Fibroblast of peridontal ligament (primary cell): ENCODE data around the gene ADAMTS2.

Experiments
- DNase-seq: peaks from one replicate; pipeline ENCODE4 v3.0.0-alpha.2; 2010; ENCODE audit errors: extremely low read depth

The ADAMTS2 gene

DNA sequence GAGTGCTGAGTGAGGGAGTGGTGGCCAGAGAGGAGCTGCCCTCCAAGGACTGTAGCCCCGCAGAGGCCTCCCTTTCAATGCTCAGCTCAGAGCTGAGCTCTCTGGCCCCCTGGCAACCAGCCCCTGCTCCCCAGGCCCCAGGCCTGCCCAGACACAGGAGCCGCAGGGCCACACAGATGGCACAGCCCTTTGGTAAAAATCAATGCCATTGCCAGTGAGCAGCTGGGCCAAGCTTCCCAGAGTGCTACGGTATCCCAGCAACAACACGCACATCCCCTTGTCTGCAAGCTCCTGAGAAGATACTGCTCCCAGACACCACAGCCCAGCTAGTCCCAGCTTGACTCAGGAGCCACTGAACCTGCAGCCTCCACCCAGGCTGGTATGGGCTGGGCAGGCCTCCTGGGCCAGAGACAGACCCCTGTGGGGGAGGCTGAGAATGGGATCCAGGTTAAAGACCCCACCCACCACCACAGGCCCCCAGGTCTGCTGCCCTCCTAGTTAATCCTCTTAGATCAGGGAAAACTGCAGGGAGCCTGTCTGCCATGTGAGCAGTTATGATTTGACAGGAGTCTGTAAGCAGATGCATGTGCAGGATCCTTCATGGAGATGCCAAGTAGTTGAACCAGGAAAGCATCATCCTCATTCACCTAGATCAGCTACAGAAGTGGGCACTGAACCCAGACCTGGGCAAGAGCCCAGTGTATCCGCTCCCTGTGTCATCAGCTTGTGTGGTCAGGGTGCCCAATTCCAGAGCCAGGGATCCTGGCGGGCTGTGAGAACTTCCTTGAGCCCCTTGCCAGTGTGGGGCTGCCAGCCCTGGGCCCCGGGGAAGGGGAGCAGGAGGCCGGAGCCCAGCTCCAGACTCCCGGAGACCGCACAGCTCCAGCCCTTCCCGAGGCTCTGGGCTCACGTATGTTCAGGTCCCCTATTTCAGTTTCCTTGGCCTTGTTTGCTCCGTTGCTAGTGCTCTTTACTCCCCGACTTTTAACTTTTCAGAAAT is 26.7 kb upstream of the ADAMTS2 start:
- DNase-seq = no peak

DNA sequence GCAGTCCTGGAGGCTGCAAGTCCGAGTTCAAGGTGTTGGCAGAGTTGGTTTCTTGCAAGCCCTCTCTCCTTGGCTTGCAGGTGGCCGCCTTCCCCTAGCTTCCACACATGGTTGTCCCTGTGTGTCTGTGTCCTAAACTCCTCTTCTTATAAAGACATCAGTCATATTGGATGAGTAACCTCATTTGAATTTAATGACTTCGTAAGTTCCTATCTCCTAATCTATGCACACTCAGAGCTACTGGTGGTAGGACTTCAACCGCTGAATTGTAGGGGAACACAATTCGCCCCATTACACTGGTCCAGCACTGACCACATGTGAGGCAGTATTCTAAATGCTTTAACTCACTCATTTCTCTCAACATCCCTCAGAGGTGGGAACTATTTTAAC is 25.9 kb upstream of the ADAMTS2 start:
- no peak for DNase-seq

DNA sequence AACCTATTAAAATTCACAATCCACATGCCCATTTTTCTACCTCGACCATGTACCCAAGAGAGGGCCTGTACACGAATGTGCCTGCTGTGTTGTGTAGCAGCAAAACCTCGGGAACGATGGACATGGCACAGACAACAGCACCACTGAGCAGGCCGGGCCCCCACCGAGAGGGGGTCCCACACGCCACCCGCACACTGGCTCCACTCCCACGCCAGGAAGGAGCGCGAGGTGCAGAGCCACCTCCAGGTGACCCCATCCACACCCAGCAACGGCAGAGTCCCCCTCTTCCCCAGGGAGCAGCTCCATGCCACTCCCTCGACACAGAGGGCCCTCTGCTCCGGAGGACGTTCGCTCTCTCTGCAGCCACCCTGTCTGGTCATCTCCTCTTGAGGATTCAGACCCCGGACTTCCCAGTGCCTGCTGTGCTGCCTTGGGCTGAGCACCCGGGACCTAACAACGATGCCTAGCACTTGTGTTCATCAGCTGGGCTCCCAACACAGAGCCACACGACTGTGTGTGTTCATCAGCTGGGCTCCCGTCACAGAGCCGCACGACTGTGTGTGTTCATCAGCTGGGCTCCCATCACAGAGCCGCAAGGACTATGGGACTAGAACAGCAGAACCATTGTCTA is 25.3 kb upstream of the ADAMTS2 start:
- DNase-seq = no peak

DNA sequence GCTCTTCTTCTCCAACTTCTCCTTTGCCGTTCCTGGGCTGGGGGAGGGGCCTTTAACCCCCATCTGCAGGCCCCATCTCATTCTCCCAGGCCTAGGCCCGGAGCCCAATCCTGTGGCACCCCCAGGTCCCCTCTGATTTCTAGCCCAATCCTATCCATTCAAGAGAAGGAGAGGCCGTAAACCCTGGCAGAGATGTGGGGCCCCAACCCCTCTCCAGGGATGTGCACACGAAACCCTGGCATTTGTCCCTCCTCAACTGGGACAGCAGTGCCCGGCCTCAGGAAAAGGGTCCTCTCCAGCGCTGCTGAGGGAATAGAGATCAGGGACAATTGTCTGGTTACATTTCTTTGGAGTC is 24.2 kb upstream of the ADAMTS2 start:
- DNase-seq = no peak

DNA sequence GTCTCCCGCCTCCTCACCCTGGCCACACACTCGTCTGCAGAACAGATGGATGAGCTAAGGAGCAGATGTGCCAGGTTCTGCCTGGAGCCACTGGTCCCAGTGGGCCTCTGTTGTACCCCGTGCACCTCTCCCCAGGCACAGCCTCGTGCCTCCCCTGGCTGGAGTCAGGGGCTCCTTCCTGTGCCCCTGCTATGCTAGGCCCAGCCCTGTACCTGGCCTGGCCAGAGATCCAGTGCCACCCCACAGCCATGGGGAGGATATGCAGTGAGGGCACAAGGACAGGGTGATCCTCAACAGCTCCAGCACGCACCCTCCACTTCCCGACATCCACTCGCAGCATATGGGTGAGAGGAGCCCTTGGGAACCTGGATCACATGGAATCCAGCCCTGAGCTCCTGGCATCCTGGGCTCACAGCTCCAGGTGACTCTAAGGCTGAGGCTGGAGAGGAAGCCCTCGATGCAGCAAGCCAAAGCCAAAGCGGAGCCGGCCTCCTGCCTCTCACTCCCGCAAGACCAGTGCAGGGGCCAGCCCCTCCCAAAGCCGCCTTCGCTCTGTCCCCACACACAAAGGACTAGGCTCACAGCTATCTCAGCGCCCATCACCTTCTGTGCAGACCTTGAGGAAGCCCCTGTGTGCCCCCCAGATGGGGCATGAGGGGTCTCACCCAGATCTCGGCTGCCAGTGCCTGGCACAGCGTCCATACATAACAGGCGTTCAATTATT is 23.7 kb upstream of the ADAMTS2 start:
- DNase-seq = no peak

DNA sequence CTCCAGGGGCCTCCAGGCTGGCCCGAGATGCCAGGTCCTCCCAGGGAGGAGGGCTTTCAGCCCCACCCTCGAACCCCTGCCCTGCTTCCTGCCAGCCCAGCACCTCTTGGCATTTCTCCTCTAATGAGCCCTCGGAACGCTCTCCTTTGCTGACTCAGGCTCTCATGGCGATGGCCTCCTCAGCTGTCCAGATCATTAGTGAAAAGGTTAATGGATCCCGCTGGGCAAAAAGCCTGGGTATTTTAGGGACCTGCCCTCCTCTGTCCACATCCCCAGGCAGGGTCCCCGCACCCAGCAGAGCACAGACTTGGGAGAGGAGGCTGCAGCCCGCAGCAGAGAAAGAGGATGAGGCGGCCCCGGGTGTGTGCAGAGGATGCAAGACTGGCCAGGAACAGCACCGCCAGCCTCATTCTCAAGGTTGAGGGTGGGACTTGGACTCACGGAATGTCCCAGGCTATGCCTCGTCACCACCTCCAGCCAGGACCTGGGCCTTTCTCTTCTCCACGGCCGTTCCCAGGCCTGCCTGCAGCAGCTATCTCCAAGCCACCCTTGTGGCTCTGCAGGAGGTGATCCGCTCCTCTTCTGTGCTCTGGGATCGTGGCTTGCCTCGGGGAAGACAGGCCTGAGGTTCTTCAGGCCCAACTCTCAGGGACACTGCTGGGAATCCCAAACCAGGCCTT is 23.0 kb upstream of the ADAMTS2 start:
- no peak for DNase-seq

DNA sequence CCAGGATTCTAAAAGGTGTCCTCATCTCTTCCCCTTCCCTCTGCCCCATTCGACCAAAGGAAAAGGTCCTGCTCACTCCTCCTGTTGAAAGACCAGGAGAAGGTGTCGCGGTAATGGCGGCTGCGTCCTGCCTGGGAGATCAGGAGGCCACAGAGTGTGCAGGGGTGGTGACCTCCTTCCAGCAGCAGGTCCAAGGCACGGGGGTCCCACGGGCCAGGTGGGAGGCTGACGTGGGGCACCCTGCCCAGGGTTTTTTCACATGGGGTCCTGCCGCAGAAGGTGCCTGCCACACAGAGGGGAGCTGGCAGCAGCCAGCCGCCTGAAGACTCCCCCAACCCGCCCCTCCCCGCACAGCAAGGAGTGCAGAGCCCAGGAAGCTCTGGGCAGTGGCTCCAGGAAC is 22.2 kb upstream of the ADAMTS2 start:
- no peak for DNase-seq

DNA sequence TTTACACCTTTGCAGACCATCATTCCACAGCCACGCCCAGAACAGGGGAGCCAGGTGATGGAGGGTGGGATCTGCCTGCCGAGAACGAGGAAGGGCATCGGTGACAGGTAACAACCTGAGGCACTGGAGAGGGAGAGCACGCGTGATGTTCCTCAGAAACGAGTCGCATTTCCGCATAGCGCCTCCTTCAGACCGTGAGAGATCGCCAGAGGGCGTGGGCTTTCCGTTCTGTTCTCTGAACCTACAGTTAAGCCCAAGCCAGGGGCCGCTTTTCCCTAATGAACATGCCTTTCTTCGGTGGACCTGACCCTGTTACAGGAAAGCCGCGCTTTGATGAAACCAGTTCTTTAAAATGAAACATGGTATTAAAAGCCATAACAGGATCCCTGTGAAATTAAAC is 17.1 kb upstream of the ADAMTS2 start:
- DNase-seq = no peak

DNA sequence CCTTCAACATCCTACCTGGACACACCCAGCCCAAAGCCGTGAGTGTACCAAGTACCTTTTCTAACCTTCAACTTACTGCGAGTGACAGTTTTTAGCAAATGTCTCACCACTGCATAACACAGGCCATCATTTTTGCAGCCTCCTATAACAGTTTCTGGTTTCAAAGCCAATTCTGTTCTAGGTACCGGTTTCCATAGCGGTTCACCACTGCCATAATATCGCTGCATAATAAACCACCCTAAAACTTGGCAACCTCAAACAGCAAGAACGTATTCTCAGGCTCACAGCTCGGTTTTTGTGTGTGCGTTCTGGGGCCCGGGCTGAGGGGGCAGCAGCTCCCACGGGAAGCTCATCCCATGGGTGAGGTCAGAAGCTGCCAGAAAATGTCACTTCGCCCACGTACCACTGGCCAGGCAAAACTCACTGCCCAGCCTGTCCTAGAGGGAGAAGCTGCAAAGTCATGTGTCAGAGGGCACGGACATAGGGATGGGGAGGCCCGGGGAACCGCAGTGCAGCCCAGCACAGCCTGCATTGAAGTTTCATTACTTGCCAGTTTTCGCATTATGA is 15.9 kb upstream of the ADAMTS2 start:
- DNase-seq = no peak

DNA sequence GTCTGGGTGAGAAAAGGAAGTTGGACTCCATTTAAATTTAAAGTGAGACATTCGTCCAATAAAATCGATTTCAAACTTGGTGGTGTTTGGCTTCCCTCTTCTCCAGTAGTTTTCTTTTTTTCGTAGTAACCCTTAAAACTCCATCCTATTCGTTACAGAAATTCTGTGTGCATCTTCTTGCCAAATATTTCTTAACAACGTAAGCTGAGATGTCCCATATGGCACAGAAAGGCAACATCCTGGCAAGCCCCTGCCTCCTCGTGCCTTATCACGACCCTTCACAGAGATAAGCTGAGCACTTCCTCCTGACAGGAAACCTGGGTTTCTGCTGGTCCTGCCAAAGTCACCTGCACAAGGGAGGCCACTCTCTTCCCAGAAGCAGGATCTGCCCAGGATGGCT is 11.8 kb upstream of the ADAMTS2 start:
- no peak for DNase-seq

DNA sequence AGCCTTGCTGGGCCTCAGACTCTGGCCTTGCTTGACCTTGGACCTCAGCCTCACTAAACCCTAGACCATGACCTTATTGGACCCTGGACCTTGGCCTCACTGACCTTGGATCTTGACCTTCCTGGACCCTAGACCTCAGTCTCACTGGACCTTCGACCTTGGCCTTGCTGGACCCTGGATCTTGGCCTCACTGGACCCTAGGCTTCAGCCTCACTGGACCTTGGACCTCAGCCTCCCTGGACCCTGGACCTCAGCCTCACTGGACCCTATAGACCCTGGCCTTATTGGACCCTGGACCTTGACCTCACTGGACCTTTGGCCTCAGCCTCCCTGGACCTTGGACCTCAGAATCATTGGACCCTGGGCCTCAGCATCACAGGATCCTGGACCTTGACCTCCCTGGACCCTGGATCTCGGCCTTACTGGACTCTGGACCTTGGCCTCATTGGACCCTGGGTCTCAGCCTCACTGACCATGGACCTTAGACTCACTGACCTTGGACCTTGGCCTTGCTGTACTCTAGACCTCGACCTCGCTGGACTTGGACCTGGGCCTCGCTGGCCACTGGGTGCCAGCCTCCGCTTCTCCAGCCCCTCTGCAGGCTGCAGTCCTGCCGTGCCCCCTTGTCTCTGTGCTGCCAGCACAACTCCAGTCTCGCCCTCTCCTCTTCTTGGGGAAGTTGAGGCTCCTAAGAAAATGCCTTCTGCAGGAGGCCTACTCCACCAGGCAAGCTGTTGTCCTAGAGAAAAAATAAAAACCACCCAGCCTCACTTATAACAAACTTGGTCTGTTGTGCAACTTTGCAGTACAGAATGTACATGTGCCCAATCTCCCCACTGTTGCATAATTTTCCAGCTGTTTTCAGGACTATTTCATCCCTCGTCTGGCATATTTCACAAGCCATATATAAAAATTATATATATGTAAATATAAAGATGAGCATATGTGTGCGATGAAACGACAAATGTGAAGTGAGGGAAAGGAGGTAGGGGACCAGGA is 11.0 kb upstream of the ADAMTS2 start:
- DNase-seq = peak; percentile 78

DNA sequence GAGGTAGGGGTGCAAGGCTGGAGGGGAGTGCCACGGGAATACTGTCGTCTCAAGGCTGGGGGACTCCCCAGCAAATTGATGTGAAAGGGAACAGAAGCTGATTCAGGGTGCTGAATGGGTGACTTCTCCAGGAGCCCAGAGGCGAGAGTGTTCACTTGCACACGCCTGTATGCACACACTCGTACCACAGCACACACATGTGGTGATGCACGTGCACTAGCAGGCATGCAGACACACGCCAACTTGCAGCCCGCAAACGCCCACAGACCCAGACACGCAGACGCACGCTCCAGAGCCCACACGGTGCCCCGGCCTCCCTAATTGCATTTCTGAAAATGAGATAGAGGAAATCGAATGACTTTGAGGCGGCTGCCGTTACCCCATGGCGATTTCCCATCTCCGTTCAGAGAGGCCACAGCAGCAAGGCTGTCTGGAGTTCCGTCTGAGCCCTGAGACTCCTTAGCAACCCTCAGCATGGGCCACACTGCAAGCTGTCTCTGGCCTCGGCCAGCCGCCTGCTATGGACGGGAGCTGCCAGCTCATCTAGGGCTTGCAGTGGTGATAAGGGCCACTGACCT is 9.1 kb upstream of the ADAMTS2 start:
- DNase-seq = no peak

DNA sequence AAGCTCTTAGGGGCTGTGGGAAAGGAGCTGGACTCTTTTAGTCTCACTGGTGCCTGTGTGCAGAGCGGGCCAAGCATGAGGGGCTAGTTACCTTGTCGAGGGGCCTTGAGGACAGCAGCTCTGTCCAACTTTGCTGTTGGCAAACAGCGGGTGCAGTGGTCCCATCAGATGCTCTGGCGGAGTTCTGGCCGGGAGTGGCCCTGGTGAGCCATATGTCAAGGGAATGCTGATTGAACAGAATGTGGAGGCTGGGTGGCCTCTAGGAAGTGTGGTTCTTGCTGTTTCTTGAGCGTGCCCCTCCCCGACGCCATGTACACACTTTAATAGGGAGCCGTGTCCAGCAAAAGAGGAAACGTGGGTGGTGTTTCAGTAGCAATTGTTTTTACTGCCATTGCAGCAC is 3.6 kb upstream of the ADAMTS2 start:
- DNase-seq = no peak

DNA sequence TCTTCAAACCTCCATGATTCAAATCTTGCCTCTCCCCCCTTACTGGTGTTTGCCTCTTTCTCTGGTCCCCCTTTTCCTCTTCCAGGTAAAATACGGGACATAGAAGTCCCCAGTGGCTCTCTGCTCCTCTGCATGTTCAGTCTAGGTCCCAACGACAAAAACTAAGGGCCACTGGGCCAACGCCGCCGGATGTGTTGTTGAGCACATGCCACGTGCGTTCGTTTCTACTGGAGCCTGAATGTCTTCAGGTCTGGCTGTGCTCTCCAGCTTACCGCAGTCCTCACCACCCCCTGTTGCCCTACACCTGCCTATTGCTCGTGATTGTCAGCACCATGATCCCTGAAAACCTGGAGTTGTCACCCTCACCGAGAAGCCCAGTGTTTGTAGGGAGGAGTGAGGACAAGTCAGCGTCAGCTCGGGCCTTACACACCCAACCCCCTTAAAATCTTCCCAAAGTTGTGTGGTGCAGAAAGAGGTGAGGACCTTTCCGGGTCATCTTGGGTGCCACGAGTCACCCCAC is 2.8 kb upstream of the ADAMTS2 start:
- DNase-seq = no peak

DNA sequence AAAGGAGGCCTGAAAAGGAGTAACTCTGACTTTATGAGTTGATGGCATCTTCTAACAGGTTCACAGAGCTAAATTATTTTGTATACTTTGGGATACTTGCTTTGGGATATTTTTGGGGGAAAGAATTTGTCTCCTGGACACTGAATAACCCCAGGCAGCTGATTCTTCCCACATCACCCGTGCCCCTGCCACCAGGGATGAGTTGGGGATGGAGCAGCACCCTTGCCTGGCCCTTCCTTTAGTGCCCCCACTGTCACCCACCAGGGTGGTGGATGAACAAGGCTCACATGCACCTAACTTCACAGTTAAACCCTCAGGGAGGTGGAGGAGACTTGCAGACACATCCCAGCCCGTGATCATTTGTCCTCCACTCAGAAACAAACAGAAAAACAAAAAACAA is 2.3 kb upstream of the ADAMTS2 start:
- DNase-seq = no peak

DNA sequence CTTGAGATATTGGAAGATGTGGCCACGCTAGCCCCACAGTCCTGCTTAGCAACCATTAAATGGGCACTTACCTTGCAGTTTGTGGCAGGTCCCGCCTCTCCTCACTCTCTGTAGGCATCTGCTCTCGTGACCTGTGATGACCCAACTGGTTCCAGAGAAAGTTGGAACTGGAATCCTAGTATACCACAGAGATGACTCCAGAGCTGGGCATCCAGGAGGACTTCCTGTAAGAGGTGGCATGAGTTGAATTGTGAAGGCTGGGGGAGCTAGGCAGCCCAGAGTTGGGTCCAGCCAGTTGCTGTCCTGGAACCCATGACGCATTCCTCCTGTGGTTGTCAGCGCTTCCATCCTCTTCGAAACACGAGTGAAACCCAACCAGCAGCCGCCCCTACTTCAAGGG is 1.6 kb upstream of the ADAMTS2 start:
- no peak for DNase-seq

DNA sequence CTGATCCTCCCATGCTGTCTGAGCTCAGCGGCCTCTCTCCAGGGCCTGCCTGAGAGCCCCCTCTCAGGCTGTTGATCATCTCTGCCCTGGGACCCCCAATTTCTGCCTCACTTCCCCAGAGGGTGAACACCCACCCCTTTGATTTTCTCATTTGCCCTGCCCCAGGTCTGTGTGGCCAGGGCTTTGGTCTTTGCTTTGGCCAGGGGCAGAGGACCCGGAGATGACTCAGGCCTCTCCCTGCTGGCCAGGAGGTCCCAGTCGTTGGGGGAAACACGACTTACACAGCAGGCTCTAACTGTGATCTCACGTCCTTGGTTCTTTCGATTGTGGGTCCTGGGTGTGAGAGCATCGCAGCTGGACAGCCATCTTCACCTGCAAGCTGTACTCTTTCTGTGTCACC is 1.1 kb upstream of the ADAMTS2 start:
- DNase-seq = no peak

DNA sequence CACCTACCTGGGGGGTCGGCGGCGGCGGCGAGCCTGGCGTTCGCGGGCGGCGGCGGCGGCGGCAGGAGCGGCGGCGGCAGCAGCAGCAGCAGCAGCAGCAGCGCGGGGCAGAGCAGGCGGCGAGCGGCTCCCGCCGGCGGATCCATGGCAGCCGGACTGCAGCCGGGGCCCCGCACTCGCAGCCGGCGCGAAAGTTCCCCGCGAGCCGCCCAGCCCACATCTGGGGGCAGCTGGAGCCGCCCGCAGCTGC is 153 bp downstream of the ADAMTS2 start:
- no peak for DNase-seq

DNA sequence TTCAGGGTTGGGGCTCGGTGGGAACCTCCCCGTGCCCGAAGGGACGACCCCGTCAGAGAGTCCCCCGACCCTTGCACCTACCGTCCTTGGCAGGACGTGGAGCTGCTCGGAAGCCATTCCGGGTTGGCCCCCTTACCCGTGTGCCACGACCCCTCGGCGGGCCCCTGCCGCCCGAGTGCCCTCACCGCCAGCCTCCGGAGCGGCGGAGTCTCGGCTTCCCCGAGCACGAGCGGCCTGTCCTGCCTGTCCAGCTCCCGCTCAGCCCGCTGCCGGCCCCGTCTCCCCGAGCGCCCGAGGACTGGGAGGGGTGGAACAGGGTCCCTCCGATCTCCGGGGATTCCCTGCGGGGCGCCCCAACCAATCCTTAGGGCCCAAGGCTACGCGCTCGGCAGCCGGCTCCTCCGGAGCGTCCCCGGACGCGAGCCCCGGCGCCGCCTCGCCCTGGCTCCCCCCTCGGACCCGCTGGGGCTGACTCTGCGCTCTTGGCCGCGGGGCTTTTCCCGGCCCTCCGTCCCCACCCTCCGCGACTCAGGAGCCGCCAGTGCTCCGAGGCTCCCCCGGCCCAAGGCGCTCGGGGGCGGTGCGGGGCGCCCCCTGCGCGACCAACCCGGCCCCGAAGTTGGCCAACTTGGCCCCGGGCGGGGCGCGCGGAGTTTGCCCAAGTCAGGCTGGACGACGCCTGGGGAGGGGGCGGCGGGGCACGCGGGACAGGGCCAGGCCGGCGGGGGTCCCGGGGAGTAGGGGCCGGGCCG is 654 bp downstream of the ADAMTS2 start:
- DNase-seq = peak; percentile 9
